ENCODE measurements around the gene STMN3. TPM values are rescaled to one million over a fixed set of nuclear protein-coding genes. Genes with fewer than 3 reads are reported as not detected.

Gene STMN3
- polyA plus RNA-seq (ENCODE audit: insufficient read length in 4 of 4), result 10 to 100 TPM; 25.5 to 61.2 (median 31.3) TPM

- DNase-seq (ENCODE audit: low read depth in 4 of 4, low spot score in 3 of 4), result peak; percentile 78 to 86 (median 84)
Observed at GRCh38 chr20:63653041-63653973, at the start of gene STMN3. STMN3 (minus strand) TSS chr20:63653424; CDS start chr20:63653345, 79 bp downstream.

- DNase-seq (ENCODE audit: low read depth in 4 of 4, low spot score in 3 of 4), result no peak
Observed at GRCh38 chr20:63702036-63702665, 48.9 kb upstream of the STMN3 start.

- DNase-seq (ENCODE audit: low read depth in 4 of 4, low spot score in 3 of 4), result no peak
Observed at GRCh38 chr20:63701329-63702035, 48.3 kb upstream of the STMN3 start.

DNA sequence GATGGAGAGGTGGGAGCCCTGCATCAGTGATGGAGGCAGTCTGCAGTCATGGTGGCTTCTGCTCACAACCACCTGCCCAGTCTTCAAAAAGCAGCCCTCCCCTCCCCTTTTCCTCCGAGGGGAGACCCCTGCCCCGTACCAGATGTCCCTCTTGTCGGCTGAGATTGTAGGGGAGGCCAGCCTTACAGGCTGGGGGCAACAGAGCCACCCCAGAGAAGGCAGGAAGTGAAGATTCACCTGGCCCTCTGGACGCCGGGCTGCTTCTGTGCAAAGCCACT is 47.8 kb upstream of the STMN3 start:
- DNase-seq (ENCODE audit: low read depth in 4 of 4, low spot score in 3 of 4), result no peak

DNA sequence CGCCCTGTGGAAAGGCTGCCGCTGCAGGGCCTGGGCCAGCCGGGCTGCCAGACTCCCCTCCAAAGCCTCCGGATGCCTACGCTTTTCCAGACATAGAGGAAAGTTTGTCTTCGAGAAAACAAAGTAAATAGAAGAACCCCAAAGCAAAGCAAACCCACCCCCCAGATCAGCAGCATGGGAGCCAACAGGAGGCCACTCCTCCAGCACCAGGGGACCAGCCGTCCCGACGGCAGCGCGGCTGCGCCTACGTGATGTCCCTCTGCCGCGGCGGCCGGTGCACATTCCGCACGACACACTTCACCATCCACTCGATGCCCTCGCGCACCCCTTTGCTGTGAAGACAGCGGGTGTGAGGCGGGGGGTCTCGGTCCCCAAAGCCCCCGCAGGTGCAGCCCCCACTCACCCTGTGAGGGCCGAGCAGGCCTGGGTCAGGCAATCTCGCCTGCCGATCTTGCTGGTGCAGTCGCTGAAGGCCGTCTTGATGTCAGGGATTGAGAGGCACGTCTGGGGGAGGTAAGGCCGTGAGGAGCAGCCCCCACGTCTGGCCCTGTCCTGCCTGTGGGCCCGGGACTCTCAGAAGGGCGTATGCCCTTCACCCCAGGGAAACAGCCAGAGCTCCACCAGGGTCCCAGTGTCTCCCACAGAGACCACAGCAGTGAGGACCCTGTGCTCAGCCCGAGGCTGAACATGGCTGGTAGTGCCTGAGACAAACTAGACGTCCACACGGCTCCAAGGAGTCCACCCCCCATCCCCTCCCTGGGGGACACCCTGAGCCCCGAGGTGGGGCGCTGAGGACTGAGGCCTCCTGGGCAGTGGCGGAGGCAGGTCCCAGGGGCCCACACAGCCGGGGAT is 47.2 kb upstream of the STMN3 start:
- no peak for DNase-seq (ENCODE audit: low read depth in 4 of 4, low spot score in 3 of 4)

- DNase-seq (ENCODE audit: low read depth in 4 of 4, low spot score in 3 of 4), result no peak
Observed at GRCh38 chr20:63699466-63700198, 46.4 kb upstream of the STMN3 start.

DNA sequence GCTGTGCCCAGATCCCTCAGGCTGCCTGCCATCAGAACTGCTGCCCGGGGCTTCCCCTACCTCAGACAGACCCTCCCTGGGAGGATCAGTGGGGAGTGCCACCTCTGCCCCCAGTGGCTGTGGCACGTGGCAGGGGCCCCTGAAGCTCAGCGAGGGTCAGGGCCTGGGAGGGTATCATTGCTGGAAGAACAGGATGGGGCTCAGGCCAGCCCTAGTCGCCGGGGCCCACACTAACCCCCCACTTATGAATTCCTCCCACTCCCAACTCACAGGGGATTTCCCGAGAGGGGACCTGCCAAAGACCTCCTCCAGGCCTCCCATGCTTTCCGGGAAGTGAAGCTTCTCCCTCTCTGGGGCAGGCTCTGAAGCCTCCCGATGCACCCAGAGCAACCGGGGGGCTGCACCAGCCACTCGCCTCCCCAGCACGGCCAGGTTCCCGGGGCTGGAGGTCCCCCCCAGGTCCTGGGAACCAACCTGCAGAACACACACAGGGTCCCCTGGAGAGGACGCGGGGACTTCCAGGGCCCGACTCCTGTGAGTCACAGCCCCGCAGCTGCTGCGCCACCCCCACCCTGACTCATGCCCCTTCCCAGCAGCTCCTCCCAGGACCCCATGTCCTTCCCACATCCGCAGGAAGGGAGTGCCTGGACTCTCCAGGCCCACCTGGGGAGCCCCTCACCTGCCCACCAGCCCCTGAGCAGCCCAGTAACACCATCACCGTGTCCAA is 45.7 kb upstream of the STMN3 start:
- no peak for DNase-seq (ENCODE audit: low read depth in 4 of 4, low spot score in 3 of 4)

GRCh38 chr20:63697868-63698545 is 44.8 kb upstream of the STMN3 start:
- DNase-seq (ENCODE audit: low read depth in 4 of 4, low spot score in 3 of 4), result no peak

GRCh38 chr20:63697357-63697867 is 44.2 kb upstream of the STMN3 start:
- no peak for DNase-seq (ENCODE audit: low read depth in 4 of 4, low spot score in 3 of 4)

DNA sequence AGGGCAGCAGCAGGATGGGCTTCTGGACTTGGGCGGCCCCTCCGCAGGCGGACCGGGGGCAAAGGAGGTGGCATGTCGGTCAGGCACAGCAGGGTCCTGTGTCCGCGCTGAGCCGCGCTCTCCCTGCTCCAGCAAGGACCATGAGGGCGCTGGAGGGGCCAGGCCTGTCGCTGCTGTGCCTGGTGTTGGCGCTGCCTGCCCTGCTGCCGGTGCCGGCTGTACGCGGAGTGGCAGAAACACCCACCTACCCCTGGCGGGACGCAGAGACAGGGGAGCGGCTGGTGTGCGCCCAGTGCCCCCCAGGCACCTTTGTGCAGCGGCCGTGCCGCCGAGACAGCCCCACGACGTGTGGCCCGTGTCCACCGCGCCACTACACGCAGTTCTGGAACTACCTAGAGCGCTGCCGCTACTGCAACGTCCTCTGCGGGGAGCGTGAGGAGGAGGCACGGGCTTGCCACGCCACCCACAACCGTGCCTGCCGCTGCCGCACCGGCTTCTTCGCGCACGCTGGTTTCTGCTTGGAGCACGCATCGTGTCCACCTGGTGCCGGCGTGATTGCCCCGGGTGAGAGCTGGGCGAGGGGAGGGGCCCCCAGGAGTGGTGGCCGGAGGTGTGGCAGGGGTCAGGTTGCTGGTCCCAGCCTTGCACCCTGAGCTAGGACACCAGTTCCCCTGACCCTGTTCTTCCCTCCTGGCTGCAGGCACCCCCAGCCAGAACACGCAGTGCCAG is 43.6 kb upstream of the STMN3 start, which contains the start of gene TNFRSF6B:
TNFRSF6B (plus strand) TSS at position 25 of the 729 bp plus-strand sequence; CDS start at position 141, 116 bp downstream.
- DNase-seq (ENCODE audit: low read depth in 4 of 4, low spot score in 3 of 4), result no peak

GRCh38 chr20:63696306-63696627 is 43.0 kb upstream of the STMN3 start:
- peak in 2 of 4 donors; percentile 31 to 45 for DNase-seq (ENCODE audit: low read depth in 4 of 4, low spot score in 3 of 4)

- no peak for DNase-seq (ENCODE audit: low read depth in 4 of 4, low spot score in 3 of 4)
Observed at GRCh38 chr20:63695424-63696305, 42.4 kb upstream of the STMN3 start.

DNA sequence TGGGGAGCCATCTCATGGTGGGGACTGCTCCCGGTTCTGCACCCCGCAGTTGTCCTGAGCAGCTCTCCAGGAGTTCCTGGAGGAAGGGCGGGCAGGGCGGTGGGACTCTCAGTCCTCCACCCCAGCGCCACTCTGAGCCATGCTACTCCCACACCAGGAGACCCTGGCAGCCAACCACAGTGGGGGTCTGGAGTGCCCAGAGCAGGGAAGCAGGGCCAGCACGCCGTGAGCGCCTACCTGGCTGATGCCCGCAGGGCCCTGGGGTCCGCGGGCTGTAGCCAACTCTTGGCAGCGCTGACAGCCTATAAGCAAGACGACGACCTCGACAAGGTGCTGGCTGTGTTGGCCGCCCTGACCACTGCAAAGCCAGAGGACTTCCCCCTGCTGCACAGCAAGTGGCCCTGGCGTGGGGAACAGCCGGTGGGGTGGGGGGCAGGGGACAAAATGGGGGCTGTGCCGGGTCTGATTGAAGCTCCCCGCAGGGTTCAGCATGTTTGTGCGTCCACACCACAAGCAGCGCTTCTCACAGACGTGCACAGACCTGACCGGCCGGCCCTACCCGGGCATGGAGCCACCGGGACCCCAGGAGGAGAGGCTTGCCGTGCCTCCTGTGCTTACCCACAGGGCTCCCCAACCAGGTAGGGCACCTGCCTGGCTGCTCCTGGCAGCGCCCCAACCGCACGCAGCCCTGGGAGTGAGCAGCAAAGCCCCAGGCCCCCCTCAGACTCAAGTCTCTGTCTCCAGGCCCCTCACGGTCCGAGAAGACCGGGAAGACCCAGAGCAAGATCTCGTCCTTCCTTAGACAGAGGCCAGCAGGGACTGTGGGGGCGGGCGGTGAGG is 41.6 kb upstream of the STMN3 start:
- DNase-seq (ENCODE audit: low read depth in 4 of 4, low spot score in 3 of 4), result no peak

GRCh38 chr20:63693733-63694583 is 40.7 kb upstream of the STMN3 start:
- DNase-seq (ENCODE audit: low read depth in 4 of 4, low spot score in 3 of 4), result no peak
